ENCODE measurements around the gene SLC8A1. TPM values are rescaled to one million over a fixed set of nuclear protein-coding genes. Genes with fewer than 3 reads are reported as not detected.

SLC8A1 gene
- total RNA-seq, 1 donor from 2014 or later, result 958 TPM

- DNase-seq, result no peak
- no peak for ATAC-seq (ENCODE audit: poor library complexity)
- intact Hi-C loops (cut with DNase I), result no loop called here
These were observed 151.5 kb downstream of the SLC8A1 start for GRCh38 chr2:40300391-40300790.

- ATAC-seq (ENCODE audit: poor library complexity) (no peak), DNase-seq (no peak)
- intact Hi-C loops (cut with DNase I), result no loop called here
These were observed 152.1 kb downstream of the SLC8A1 start for GRCh38 chr2:40299781-40300180.

- DNase-seq (no peak), ATAC-seq (ENCODE audit: poor library complexity) (no peak)
- intact Hi-C loops (cut with DNase I), result no loop called here
These were observed 152.7 kb downstream of the SLC8A1 start for GRCh38 chr2:40299173-40299572.

- intact Hi-C loops (cut with DNase I), result no loop called here
- ATAC-seq (ENCODE audit: poor library complexity), result no peak
- DNase-seq, result no peak
These were observed 153.9 kb downstream of the SLC8A1 start for GRCh38 chr2:40298026-40298425.

GRCh38 chr2:40292291-40292690 is 159.6 kb downstream of the SLC8A1 start:
- intact Hi-C loops (cut with DNase I), result no loop called here
- ATAC-seq (ENCODE audit: poor library complexity) (no peak), DNase-seq (no peak)

GRCh38 chr2:40289771-40290404 is 162.0 kb downstream of the SLC8A1 start:
- intact Hi-C loops (cut with DNase I), result loop anchor here (10.0 kb wide), 1 partner anchor 75 kb away; no protein-coding TSS in a partner anchor
- ATAC-seq (ENCODE audit: poor library complexity), result no peak
- DNase-seq, result no peak

GRCh38 chr2:40287773-40288172 is 164.1 kb downstream of the SLC8A1 start:
- intact Hi-C loops (cut with DNase I), result loop anchor here (10.0 kb wide), 1 partner anchor 77 kb away; no protein-coding TSS in a partner anchor
- no peak for ATAC-seq (ENCODE audit: poor library complexity)

GRCh38 chr2:40287195-40287594 is 164.7 kb downstream of the SLC8A1 start:
- no peak for ATAC-seq (ENCODE audit: poor library complexity)
- intact Hi-C loops (cut with DNase I), result loop anchor here (10.0 kb wide), 1 partner anchor 78 kb away; no protein-coding TSS in a partner anchor
- DNase-seq, result no peak

More at GRCh38 chr2:40287773-40288172, 164.1 kb downstream of the SLC8A1 start:
- no peak for DNase-seq

GRCh38 chr2:40286721-40287120 is 165.2 kb downstream of the SLC8A1 start:
- DNase-seq, result no peak
- intact Hi-C loops (cut with DNase I), result loop anchor here (10.0 kb wide), 1 partner anchor 78 kb away; no protein-coding TSS in a partner anchor
- no peak for ATAC-seq (ENCODE audit: poor library complexity)

GRCh38 chr2:40285391-40285790 is 166.5 kb downstream of the SLC8A1 start:
- DNase-seq, result no peak
- ATAC-seq (ENCODE audit: poor library complexity), result no peak
- intact Hi-C loops (cut with DNase I), result loop anchor here (10.0 kb wide), 1 partner anchor 79 kb away; no protein-coding TSS in a partner anchor

- DNase-seq, result no peak
- intact Hi-C loops (cut with DNase I), result loop anchor here (10.0 kb wide), 1 partner anchor 80 kb away; no protein-coding TSS in a partner anchor
- no peak for ATAC-seq (ENCODE audit: poor library complexity)
These were observed 167.1 kb downstream of the SLC8A1 start for GRCh38 chr2:40284797-40285196.

- ATAC-seq (ENCODE audit: poor library complexity), result no peak
- no peak for DNase-seq
- intact Hi-C loops (cut with DNase I), result loop anchor here (10.0 kb wide), 1 partner anchor 81 kb away; no protein-coding TSS in a partner anchor
These were observed 168.6 kb downstream of the SLC8A1 start for GRCh38 chr2:40283111-40283909.

- ATAC-seq (ENCODE audit: poor library complexity), result peak; percentile 5
- intact Hi-C loops (cut with DNase I), result loop anchor here (10.0 kb wide), 1 partner anchor 82 kb away; no protein-coding TSS in a partner anchor
- no peak for DNase-seq
These were observed 169.5 kb downstream of the SLC8A1 start for GRCh38 chr2:40282428-40282827.

GRCh38 chr2:40281021-40281940 is 170.6 kb downstream of the SLC8A1 start:
- no peak for DNase-seq
- ATAC-seq (ENCODE audit: poor library complexity), result peak; percentile 73
- intact Hi-C loops (cut with DNase I), result loop anchor here (10.0 kb wide), 1 partner anchor 84 kb away; no protein-coding TSS in a partner anchor

- DNase-seq (no peak), ATAC-seq (ENCODE audit: poor library complexity) (no peak)
- intact Hi-C loops (cut with DNase I), result no loop called here
These were observed 172.4 kb downstream of the SLC8A1 start for GRCh38 chr2:40279482-40279881.

- ATAC-seq (ENCODE audit: poor library complexity) (peak; percentile 26), DNase-seq (no peak)
These were observed 172.9 kb downstream of the SLC8A1 start for GRCh38 chr2:40279001-40279400.

GRCh38 chr2:40276076-40276475 is 175.8 kb downstream of the SLC8A1 start:
- DNase-seq (no peak), ATAC-seq (ENCODE audit: poor library complexity) (no peak)

More at GRCh38 chr2:40279001-40279400, 172.9 kb downstream of the SLC8A1 start:
- intact Hi-C loops (cut with DNase I), result no loop called here

GRCh38 chr2:40274270-40274669 is 177.6 kb downstream of the SLC8A1 start:
- no peak for ATAC-seq (ENCODE audit: poor library complexity)
- DNase-seq, result no peak
- intact Hi-C loops (cut with DNase I), result no loop called here

More at GRCh38 chr2:40276076-40276475, 175.8 kb downstream of the SLC8A1 start:
- intact Hi-C loops (cut with DNase I), result no loop called here
